Activated CD4-positive, alpha-beta T cell treated with anti-CD3 and anti-CD28 coated beads for 36 hours (primary cell): ENCODE data around the gene KCNMA1. TPM values are rescaled to one million over a fixed set of nuclear protein-coding genes. Genes with fewer than 3 reads are reported as not detected.

Source experiments
- ATAC-seq: fragments of 200-7000 bp; cut with Tn5 transposase; one replicate; pipeline ENCODE4 v1.10.0; 2021; ENCODE audit warnings: mild to moderate bottlenecking, moderate library complexity
- CTCF ChIA-PET: fragments of 350-600 bp; sonication (Branson Sonifier 250); formaldehyde crosslinking; loops from one replicate; lab custom pipeline; 2021; ENCODE audit warnings: antibody characterized with exemption; lab: Charles Lee
- POLR2A ChIA-PET: fragments of 350-600 bp; sonication (Branson Sonifier 250); formaldehyde crosslinking; loops from one replicate; lab custom pipeline; 2021; ENCODE audit warnings: antibody characterized with exemption, inconsistent platforms; lab: Charles Lee
- DNase-seq: peaks from one replicate; pipeline ENCODE4 v3.0.0-alpha.2; 2020
- H3K27ac Mint-ChIP-seq: one replicate; pipeline ENCODE4 v1.8.0; 2021; ENCODE audit warnings: mixed read lengths
- H3K27me3 Mint-ChIP-seq: one replicate; pipeline ENCODE4 v1.8.0; 2021; ENCODE audit warnings: mixed read lengths
- H3K36me3 Mint-ChIP-seq: one replicate; pipeline ENCODE4 v1.8.0; 2021; ENCODE audit warnings: low read depth, mixed read lengths
- H3K4me1 Mint-ChIP-seq: one replicate; pipeline ENCODE4 v1.8.0; 2021; ENCODE audit warnings: mixed read lengths
- H3K4me3 Mint-ChIP-seq: one replicate; pipeline ENCODE4 v1.8.0; 2021; ENCODE audit warnings: mild to moderate bottlenecking, moderate library complexity, mixed read lengths
- H3K9me3 Mint-ChIP-seq: one replicate; pipeline ENCODE4 v1.8.0; 2021; ENCODE audit warnings: low read depth, mixed read lengths
- intact Hi-C, 2 experiments: fragments of 100-400 bp; cut with DNase I in 1 of 2; cut with micrococcal nuclease in 1 of 2; formaldehyde crosslinking; loops; one replicate each; pipeline versions ENCODE4 v1.14.2 to v1.15.1; 2022 to 2024; cut with DNase I, micrococcal nuclease
- total RNA-seq, 2 experiments: library from RNA; stranded (reverse); gene quantifications; one replicate each; pipeline ENCODE4 v1.2.3, GENCODE V29; 2021

Gene KCNMA1
- total RNA-seq, 2 experiments from 2014 or later = 0.18 TPM; not detected in 1

DNA sequence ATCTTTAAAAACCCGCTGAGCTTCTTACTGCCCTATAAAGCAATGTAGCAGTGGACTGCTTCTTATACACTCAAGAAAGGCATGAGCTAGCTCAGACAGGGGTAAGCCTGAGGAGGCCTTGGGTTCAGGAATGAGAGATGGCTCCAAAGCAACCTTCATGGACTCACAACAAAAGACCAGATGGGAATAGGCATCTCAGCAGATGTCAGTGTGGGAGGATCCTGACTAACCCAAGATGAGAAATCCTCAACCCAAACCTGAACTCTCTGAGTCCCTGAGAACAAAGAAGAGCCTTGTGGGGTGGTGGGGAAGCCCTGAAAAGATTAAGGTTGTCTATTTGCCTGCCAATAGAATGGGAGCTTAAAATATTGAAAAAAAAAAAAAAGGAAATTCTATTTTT is 807.4 kb downstream of the KCNMA1 start:
- Mint-ChIP-seq H3K9me3 (peaks cover 4% of the 10 kb centered on the region), H3K27me3 (peaks cover under 1% of the 10 kb centered on the region), H3K27ac (no peak overlapping the region), H3K4me3 (no peak overlapping the region), H3K36me3 (no peaks in the 10 kb centered on the region), H3K4me1 (no peaks in the 10 kb centered on the region)
- POLR2A ChIA-PET = no interaction called here
- DNase-seq (no peak), ATAC-seq (no peak)
- CTCF ChIA-PET = no interaction called here
- intact Hi-C loops = no loop called here

DNA sequence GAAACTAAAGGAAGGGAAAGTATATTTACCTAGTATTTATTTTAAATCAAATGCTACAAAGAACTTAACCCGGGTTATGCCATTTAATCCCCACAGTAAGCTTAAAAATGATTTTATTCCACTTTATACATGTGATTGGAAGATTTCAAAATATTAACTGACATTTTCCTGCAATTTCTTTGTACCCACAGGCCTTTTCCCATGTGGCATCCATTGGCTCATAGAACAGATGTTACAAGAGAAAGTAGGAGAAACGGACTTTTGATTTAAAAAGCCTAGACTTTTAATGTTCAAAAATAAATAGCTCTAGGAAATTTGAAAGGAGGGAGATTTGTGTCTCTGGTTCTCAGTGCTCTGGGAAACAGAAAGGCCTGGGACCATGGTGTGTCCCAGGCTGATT is 807.9 kb downstream of the KCNMA1 start:
- H3K27me3 Mint-ChIP-seq = no peaks in the 10 kb centered on the region

More for the DNA sequence above, 807.9 kb downstream of the KCNMA1 start:
- Mint-ChIP-seq H3K4me3 (no peak overlapping the region), H3K9me3 (peaks cover 4% of the 10 kb centered on the region), H3K27ac (no peak overlapping the region), H3K36me3 (no peaks in the 10 kb centered on the region), H3K4me1 (no peaks in the 10 kb centered on the region)
- ATAC-seq (no peak), DNase-seq (no peak)
- POLR2A ChIA-PET = no interaction called here
- CTCF ChIA-PET = no interaction called here
- intact Hi-C loops = no loop called here
